Measurements from ENCODE around the gene DNMT3B. TPM values are rescaled to one million over a fixed set of nuclear protein-coding genes. Genes with fewer than 3 reads are reported as not detected.

The DNMT3B gene
- total and polyA plus RNA-seq, 9 donors, result 2.9 to 5.1 (median 4.3) TPM

DNA sequence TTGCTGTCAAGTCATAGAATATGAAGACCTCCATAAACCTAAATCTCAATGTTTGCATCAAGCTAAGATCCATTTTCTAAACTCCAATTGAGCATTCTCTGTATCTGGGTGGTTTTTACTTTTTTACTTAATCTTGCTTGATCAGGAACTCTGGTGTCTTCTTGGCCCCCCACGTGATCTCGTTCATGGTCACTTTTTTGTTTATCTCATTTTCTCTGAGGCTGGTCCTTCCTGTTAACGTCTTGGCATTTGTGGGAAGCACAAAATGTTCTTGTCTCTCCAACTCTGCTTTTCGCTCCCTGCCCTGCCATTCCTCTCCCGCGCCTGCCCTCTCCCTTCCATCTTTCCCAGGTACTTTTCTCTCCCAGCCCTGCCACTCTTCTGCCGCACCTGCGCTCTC is 43.5 kb downstream of the DNMT3B start:
- Histone ChIP-seq H3K4me1 (ENCODE audit: control insufficient read depth, insufficient read depth, low read length) (peaks cover 26% of the 10 kb centered on the region), H3K4me3 (ENCODE audit: low read length) (no peak overlapping the region), H3K27me3 (ENCODE audit: control insufficient read depth, insufficient read depth, low read length) (no peaks in the 10 kb centered on the region), H3K9me3 (replicated peaks; ENCODE audit: control insufficient read depth, low read depth, low read length) (no peaks in the 10 kb centered on the region), H3K36me3 (ENCODE audit: control insufficient read depth, insufficient read depth, low read length) (peaks cover 35% of the 10 kb centered on the region), H3K27ac (ENCODE audit: low read length) (peak overlapping the region; percentile 52)
- 91% methylated on average over 8 of the region's 8 CpGs for WGBS (ENCODE audit: insufficient coverage)
- DNase-seq, result no peak

DNA sequence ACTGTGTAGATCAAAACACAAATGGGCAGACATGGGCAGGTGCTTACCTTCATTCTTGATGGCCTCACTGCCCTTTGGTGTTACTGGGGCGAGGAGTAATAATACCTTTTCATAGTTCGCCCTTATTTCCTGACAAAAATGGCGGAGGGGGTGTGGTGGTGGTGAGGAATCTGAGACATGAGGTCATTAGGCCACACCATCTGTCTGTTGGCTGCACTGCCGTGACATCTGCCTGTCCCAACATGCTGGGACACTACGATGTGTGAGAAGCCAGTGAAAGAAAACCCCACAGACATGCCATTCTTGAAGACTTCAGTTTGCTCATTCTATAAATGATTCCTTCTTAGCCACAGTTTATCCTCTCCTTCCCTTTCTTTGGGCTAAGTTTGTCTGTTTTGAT is 44.2 kb downstream of the DNMT3B start:
- Histone ChIP-seq H3K9me3 (replicated peaks; ENCODE audit: control insufficient read depth, low read depth, low read length) (no peaks in the 10 kb centered on the region), H3K27me3 (ENCODE audit: control insufficient read depth, insufficient read depth, low read length) (no peaks in the 10 kb centered on the region), H3K36me3 (ENCODE audit: control insufficient read depth, insufficient read depth, low read length) (peaks cover 29% of the 10 kb centered on the region), H3K27ac (ENCODE audit: low read length) (peak overlapping the region; percentile 69), H3K4me1 (ENCODE audit: control insufficient read depth, insufficient read depth, low read length) (peaks cover 26% of the 10 kb centered on the region), H3K4me3 (ENCODE audit: low read length) (no peak overlapping the region)
- no peak for DNase-seq
- 74% methylated on average over 3 of the region's 5 CpGs for WGBS (ENCODE audit: insufficient coverage)

DNA sequence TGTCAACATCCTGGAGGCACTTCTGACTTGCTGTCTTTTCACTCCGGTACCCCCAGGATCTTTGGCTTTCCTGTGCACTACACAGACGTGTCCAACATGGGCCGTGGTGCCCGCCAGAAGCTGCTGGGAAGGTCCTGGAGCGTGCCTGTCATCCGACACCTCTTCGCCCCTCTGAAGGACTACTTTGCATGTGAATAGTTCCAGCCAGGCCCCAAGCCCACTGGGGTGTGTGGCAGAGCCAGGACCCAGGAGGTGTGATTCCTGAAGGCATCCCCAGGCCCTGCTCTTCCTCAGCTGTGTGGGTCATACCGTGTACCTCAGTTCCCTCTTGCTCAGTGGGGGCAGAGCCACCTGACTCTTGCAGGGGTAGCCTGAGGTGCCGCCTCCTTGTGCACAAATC is 45.5 kb downstream of the DNMT3B start:
- Histone ChIP-seq H3K27me3 (ENCODE audit: control insufficient read depth, insufficient read depth, low read length) (no peaks in the 10 kb centered on the region), H3K4me1 (ENCODE audit: control insufficient read depth, insufficient read depth, low read length) (peaks cover 26% of the 10 kb centered on the region), H3K4me3 (ENCODE audit: low read length) (no peak overlapping the region), H3K9me3 (replicated peaks; ENCODE audit: control insufficient read depth, low read depth, low read length) (no peaks in the 10 kb centered on the region), H3K27ac (ENCODE audit: low read length) (peak overlapping the region; percentile 57), H3K36me3 (ENCODE audit: control insufficient read depth, insufficient read depth, low read length) (peaks cover 19% of the 10 kb centered on the region)
- DNase-seq, result no peak
- 60% methylated on average over 9 of the region's 9 CpGs for WGBS (ENCODE audit: insufficient coverage)

DNA sequence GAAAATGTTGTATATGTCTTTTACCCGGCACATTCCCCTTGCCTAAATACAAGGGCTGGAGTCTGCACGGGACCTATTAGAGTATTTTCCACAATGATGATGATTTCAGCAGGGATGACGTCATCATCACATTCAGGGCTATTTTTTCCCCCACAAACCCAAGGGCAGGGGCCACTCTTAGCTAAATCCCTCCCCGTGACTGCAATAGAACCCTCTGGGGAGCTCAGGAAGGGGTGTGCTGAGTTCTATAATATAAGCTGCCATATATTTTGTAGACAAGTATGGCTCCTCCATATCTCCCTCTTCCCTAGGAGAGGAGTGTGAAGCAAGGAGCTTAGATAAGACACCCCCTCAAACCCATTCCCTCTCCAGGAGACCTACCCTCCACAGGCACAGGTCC is 46.3 kb downstream of the DNMT3B start:
- no peak overlapping the region for H3K27ac ChIP-seq (ENCODE audit: low read length)
- H3K27me3 ChIP-seq (ENCODE audit: control insufficient read depth, insufficient read depth, low read length), result no peaks in the 10 kb centered on the region
- DNase-seq, result no peak
- H3K36me3 ChIP-seq (ENCODE audit: control insufficient read depth, insufficient read depth, low read length), result peaks cover 12% of the 10 kb centered on the region
- peaks cover 26% of the 10 kb centered on the region for H3K4me1 ChIP-seq (ENCODE audit: control insufficient read depth, insufficient read depth, low read length)
- H3K4me3 ChIP-seq (ENCODE audit: low read length), result no peak overlapping the region
- H3K9me3 ChIP-seq (replicated peaks; ENCODE audit: control insufficient read depth, low read depth, low read length), result no peaks in the 10 kb centered on the region
- WGBS (ENCODE audit: insufficient coverage), result no CpG with 5 or more reads among the region's 4 CpGs

DNA sequence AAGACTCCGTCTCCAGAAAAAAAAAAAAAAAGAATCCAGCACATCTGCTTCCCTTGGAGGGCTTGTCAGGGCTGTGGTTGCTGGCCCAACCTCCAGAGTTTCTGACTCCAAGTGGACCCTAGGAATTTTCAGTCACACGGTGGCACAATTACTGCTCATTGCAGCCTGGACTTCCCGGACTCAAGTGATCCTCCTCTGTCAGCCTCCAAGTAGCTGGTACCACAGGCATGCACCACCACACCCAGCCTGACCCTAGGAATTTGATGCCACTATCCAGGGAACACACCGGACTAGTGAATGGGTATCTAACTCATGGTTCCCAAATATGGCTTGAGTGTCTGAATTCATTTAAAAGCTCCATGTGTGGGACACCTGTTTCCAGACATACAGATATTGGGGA is 47.7 kb downstream of the DNMT3B start:
- no peak overlapping the region for H3K27ac ChIP-seq (ENCODE audit: low read length)
- no peak for DNase-seq
- H3K4me3 ChIP-seq (ENCODE audit: low read length), result no peak overlapping the region
- H3K9me3 ChIP-seq (replicated peaks; ENCODE audit: control insufficient read depth, low read depth, low read length), result no peaks in the 10 kb centered on the region
- WGBS (ENCODE audit: insufficient coverage), result 86% methylated on average over 3 of the region's 4 CpGs
- peaks cover 26% of the 10 kb centered on the region for H3K4me1 ChIP-seq (ENCODE audit: control insufficient read depth, insufficient read depth, low read length)
- H3K27me3 ChIP-seq (ENCODE audit: control insufficient read depth, insufficient read depth, low read length), result no peaks in the 10 kb centered on the region
- H3K36me3 ChIP-seq (ENCODE audit: control insufficient read depth, insufficient read depth, low read length), result peaks cover 6% of the 10 kb centered on the region

DNA sequence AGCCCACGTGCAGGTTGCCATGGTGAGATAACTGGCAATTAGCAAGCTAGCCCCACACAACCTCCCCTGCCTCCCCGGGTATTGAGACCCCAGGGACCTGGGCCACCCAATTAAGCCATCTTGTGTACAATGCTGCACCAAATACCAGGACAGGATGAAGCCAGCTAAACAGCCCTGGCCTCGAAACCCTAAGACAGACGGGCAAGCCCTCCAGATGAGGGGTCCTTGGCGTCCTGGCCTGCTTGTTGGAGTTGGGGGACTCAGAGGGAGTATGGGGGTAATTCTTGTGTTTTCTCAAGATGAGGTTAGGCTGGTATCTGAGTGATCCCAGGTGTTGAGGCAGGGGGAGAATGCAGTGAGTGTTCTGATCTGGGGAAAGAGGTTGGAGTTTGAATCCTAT is 48.8 kb downstream of the DNMT3B start:
- 72% methylated on average over 3 of the region's 5 CpGs for WGBS (ENCODE audit: insufficient coverage)
- H3K4me3 ChIP-seq (ENCODE audit: low read length), result no peak overlapping the region

DNA sequence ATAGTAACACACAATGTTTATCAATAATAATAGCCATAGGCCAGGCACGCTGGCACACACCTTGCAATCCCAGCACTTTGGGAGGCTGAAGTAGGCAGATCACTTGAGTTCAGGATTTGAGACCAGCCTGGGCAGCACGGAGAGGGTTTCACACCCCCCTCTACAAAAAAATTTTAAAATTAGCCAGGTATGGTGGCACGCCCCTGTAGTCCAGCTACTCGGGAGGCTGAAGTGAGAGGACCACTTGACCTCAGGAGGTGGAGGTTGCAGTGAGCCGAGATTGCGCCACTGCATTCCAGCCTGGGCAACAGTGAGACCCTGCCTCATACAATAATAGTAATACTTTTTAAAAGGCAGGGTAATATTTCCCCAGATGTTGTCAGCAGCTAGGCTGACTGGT is 49.7 kb downstream of the DNMT3B start:
- Histone ChIP-seq H3K4me1 (ENCODE audit: control insufficient read depth, insufficient read depth, low read length) (peaks cover 18% of the 10 kb centered on the region), H3K9me3 (replicated peaks; ENCODE audit: control insufficient read depth, low read depth, low read length) (no peaks in the 10 kb centered on the region), H3K27ac (ENCODE audit: low read length) (no peak overlapping the region), H3K36me3 (ENCODE audit: control insufficient read depth, insufficient read depth, low read length) (peaks cover 3% of the 10 kb centered on the region), H3K27me3 (ENCODE audit: control insufficient read depth, insufficient read depth, low read length) (no peaks in the 10 kb centered on the region), H3K4me3 (ENCODE audit: low read length) (no peak overlapping the region)
- no peak for DNase-seq
- WGBS (ENCODE audit: insufficient coverage), result no CpG with 5 or more reads among the region's 6 CpGs

More for the DNA sequence above, 48.8 kb downstream of the DNMT3B start:
- no peaks in the 10 kb centered on the region for H3K9me3 ChIP-seq (replicated peaks; ENCODE audit: control insufficient read depth, low read depth, low read length)
- peaks cover 24% of the 10 kb centered on the region for H3K4me1 ChIP-seq (ENCODE audit: control insufficient read depth, insufficient read depth, low read length)
- H3K27ac ChIP-seq (ENCODE audit: low read length), result no peak overlapping the region
- peaks cover 3% of the 10 kb centered on the region for H3K36me3 ChIP-seq (ENCODE audit: control insufficient read depth, insufficient read depth, low read length)
- no peak for DNase-seq
- no peaks in the 10 kb centered on the region for H3K27me3 ChIP-seq (ENCODE audit: control insufficient read depth, insufficient read depth, low read length)

DNA sequence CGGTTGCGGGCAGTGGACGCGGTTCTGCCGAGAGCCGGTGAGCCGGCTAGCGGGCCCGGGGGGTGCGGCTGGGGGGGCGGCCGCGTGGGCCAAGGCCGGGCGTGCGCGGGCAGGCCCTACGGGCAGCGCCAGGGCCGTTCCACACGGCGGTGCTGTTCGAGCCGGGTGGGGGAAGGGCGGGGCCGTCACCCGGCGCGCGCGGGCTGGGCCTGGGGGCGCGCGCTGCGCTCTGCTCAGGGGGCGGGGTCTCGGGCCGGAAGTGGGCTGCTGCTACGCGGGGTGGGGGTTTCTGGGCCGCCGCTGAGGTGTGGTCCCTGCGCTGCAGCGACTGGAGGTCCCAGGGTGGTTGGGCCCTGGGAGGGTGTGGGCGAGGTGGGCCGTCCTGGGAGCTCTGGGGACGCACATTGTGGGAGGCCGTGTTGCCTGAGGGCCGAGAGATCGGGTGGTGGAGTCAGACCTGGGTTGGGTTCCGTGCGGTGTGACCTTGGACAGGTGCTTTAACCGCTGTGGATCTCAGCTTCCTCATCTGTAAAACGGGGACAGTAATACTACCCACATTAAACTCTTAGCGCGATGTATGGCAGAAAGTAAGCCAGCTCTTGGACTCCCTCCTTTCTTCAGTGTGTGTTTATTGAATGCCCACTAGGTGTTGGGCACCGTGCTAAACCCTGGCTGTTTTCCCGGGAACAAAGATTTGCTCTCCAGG is 58.0 kb downstream of the DNMT3B start:
- no peaks in the 10 kb centered on the region for H3K9me3 ChIP-seq (replicated peaks; ENCODE audit: control insufficient read depth, low read depth, low read length)
- peak overlapping the region; percentile 90 for H3K27ac ChIP-seq (ENCODE audit: low read length)
- under 1% methylated on average over 46 of the region's 58 CpGs for WGBS (ENCODE audit: insufficient coverage)
- H3K27me3 ChIP-seq (ENCODE audit: control insufficient read depth, insufficient read depth, low read length), result no peaks in the 10 kb centered on the region
- peaks cover 30% of the 10 kb centered on the region for H3K4me1 ChIP-seq (ENCODE audit: control insufficient read depth, insufficient read depth, low read length)
- peak overlapping the region; percentile 66 for H3K4me3 ChIP-seq (ENCODE audit: low read length)
- peak; percentile 86 for DNase-seq
- no peaks in the 10 kb centered on the region for H3K36me3 ChIP-seq (ENCODE audit: control insufficient read depth, insufficient read depth, low read length)

DNA sequence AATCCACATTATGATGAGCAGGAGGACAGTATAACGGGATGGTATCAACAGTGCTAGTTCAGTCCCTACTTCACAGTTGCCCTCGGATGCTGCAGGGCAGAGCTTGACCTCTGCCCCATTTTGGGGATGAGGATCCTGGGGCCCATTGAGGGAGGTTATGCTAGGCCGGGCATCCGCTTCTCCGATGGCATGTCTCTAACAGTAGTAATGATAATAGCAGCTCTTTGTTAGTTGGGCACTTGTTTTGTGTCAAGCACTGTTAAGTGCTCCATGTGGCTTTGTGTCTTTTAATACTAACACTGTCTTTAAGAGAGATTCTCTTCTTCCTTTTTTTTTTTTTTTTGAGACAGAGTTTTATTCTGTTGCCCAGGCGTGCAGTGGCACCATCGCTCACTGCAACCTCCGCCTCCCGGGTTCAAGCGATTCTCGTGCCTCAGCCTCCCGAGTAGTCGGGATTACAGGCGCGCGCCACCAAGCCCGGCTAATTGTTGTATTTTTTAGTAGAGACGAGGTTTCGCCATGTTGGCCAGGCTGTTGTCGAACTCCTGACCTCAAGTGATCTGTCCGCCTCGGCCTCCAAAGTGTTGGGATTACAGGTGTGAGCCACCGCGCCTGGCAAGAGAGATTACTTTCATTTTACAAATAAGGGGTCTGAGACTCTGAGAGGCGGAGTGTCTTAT is 58.7 kb downstream of the DNMT3B start:
- Histone ChIP-seq H3K36me3 (ENCODE audit: control insufficient read depth, insufficient read depth, low read length) (peaks cover 2% of the 10 kb centered on the region), H3K27me3 (ENCODE audit: control insufficient read depth, insufficient read depth, low read length) (no peaks in the 10 kb centered on the region), H3K4me3 (ENCODE audit: low read length) (peak overlapping the region; percentile 66), H3K4me1 (ENCODE audit: control insufficient read depth, insufficient read depth, low read length) (peaks cover 30% of the 10 kb centered on the region), H3K27ac (ENCODE audit: low read length) (peak overlapping the region; percentile 90), H3K9me3 (replicated peaks; ENCODE audit: control insufficient read depth, low read depth, low read length) (no peaks in the 10 kb centered on the region)
- WGBS (ENCODE audit: insufficient coverage), result 65% methylated on average over 9 of the region's 25 CpGs
- DNase-seq, result no peak

DNA sequence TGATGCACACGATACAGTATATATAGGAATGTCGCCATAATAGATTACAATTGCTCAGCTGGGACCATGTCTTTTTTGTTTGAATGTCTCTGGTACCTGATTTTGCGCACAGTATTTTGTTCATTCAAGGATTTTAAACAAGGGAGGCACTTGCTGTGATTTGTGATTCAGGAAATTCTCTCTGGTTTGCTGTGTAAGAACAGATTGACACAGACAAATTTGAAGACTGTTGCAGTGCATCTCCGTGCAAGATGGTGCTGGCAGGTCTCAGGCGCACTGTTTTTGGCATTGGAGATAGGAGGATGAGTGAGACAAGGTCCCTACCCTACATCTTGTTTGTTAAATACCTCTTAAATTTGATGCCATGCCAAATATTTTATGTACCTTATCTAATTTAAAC is 60.0 kb downstream of the DNMT3B start:
- DNase-seq, result no peak
- H3K27ac ChIP-seq (ENCODE audit: low read length), result peak overlapping the region; percentile 62
- H3K27me3 ChIP-seq (ENCODE audit: control insufficient read depth, insufficient read depth, low read length), result no peaks in the 10 kb centered on the region
- H3K4me3 ChIP-seq (ENCODE audit: low read length), result no peak overlapping the region
- no peaks in the 10 kb centered on the region for H3K9me3 ChIP-seq (replicated peaks; ENCODE audit: control insufficient read depth, low read depth, low read length)
- 65% methylated on average over 2 of the region's 5 CpGs for WGBS (ENCODE audit: insufficient coverage)
- H3K36me3 ChIP-seq (ENCODE audit: control insufficient read depth, insufficient read depth, low read length), result peaks cover 8% of the 10 kb centered on the region
- peaks cover 30% of the 10 kb centered on the region for H3K4me1 ChIP-seq (ENCODE audit: control insufficient read depth, insufficient read depth, low read length)

All from muscle of leg (tissue), 11 donors.